ENCODE data around the gene MEGF6.

MEGF6 gene

DNA sequence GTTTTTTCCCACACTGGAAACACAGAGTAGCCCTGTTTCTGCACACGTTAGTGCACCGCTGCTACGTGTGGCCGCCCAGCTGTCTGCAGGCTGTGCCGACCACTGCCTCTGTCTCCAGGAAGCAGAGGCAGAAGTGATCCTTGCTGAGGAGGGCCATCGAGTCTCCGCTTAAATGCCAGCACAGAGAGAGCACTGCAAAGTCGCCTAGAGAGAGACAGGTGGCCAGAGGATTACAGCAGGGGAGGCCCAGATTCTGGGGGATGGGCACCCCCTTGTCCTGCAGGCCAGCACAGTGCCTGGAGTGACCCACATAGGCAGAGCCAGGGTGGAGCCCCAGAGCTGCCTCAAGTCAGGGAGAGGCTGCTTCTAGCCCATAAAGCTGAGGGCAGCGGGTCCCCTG, 19.6 kb upstream of the MEGF6 start:
- TF ChIP-seq CTCF (IDR thresholded peaks at IDR 0.05; ENCODE audit: insufficient read depth, low read length, missing control alignments): no peak
- POLR2A ChIA-PET: no interaction called here
- no peak for DNase-seq (ENCODE audit: low read depth, low spot score)
- CTCF ChIA-PET: interaction anchor here (1.0 to 7.0 kb wide), 3 partner anchors 11 to 140 kb away, joined by 3 to 43 read pairs (median 5); no protein-coding TSS in a partner anchor
- H3K4me3 ChIP-seq (ENCODE audit: low read depth, low read length): no peak overlapping the region

DNA sequence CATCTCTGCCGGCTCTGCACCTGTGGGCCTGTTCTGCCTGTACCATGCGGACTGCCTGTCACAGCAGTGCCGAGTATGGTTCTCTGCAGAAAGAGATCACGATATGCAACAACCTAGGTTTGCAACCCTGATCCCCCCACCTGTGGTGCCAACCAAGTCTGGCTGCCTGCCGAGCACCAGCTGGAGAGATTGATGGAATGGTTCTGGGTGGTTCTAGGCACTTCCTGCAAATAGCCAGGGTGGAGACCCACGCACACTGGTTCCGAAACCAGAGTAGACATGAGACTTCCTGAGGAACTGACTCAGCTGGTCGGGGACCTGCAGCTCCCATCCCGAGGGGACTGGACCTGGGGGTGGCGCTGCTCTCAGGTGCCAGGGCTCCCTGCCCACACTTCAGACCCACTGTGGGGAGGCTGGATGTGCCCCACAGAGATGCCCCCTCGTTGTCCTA, 18.9 kb upstream of the MEGF6 start:
- ChIA-PET POLR2A (interaction anchor here (1.0 kb wide), 1 partner anchor 19 kb away, joined by 3 read pairs; no protein-coding TSS in a partner anchor), CTCF (interaction anchor here (1.0 to 7.0 kb wide), 6 partner anchors 10 to 177 kb away, joined by 3 to 43 read pairs (median 4); partner anchors contain the start of gene WRAP73)
- no peak overlapping the region for H3K4me3 ChIP-seq (ENCODE audit: low read depth, low read length)
- DNase-seq (ENCODE audit: low read depth, low spot score): no peak
- no peak for TF ChIP-seq CTCF (IDR thresholded peaks at IDR 0.05; ENCODE audit: insufficient read depth, low read length, missing control alignments)

DNA sequence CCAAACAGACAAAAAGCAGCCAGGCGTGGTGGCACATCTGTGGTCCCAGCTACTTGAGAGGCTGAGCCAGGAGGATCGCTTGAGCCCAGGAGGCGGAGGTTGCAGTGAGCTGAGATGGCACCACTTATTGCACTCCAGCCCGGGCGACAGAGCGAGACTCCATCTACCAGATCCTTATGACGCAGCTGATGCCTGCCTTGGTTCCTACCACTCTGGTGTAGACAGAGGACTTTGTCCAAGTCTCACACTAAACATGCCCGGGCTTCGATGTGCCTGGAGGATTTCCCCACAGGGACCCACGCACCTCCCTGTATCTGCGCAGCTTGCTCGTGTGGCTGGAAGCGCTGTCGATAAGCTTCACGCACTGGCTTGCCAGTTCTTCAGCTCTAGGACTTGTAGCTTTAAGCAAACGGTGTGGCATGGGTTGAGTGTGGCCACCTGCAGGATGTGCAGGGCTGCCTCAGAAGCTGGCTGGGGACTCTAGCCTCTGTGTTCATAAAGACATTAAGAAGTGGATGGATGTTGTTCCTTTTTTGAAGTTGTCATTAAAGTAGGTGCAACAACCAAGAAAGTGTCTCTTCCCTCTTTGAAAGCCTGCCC, 18.4 kb upstream of the MEGF6 start:
- ChIA-PET CTCF (interaction anchor here (1.0 to 7.0 kb wide), 7 partner anchors 10 to 177 kb away, joined by 3 to 43 read pairs (median 4); partner anchors contain the start of gene WRAP73), POLR2A (interaction anchor here (1.0 kb wide), 1 partner anchor 20 kb away, joined by 3 read pairs; no protein-coding TSS in a partner anchor)
- no peak for TF ChIP-seq CTCF (IDR thresholded peaks at IDR 0.05; ENCODE audit: insufficient read depth, low read length, missing control alignments)
- DNase-seq (ENCODE audit: low read depth, low spot score): no peak
- H3K4me3 ChIP-seq (ENCODE audit: low read depth, low read length): no peak overlapping the region

DNA sequence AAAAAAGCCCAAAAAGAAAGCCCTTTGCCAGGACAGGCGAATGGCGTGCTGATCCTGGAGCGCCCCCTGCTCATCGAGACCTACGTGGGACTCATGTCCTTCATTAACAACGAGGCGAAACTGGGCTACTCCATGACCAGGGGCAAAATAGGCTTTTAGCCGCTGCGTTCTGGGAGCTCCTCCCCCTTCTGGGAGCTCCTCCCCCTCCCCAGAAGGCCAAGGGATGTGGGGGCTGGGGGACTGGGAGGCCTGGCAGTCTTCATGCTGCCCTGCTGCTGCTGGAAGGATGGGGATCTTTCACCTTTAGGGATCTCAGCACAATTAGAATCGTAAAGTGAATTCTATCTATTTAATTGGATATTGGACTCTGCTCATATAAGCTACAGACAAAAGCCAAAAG, 17.1 kb upstream of the MEGF6 start:
- ChIA-PET CTCF (interaction anchor here (0.8 to 7.0 kb wide), 7 partner anchors 9 to 175 kb away, joined by 3 to 43 read pairs (median 4); partner anchors contain the start of gene WRAP73), POLR2A (no interaction called here)
- DNase-seq (ENCODE audit: low read depth, low spot score): no peak
- no peak for TF ChIP-seq CTCF (IDR thresholded peaks at IDR 0.05; ENCODE audit: insufficient read depth, low read length, missing control alignments)
- H3K4me3 ChIP-seq (ENCODE audit: low read depth, low read length): no peak overlapping the region

DNA sequence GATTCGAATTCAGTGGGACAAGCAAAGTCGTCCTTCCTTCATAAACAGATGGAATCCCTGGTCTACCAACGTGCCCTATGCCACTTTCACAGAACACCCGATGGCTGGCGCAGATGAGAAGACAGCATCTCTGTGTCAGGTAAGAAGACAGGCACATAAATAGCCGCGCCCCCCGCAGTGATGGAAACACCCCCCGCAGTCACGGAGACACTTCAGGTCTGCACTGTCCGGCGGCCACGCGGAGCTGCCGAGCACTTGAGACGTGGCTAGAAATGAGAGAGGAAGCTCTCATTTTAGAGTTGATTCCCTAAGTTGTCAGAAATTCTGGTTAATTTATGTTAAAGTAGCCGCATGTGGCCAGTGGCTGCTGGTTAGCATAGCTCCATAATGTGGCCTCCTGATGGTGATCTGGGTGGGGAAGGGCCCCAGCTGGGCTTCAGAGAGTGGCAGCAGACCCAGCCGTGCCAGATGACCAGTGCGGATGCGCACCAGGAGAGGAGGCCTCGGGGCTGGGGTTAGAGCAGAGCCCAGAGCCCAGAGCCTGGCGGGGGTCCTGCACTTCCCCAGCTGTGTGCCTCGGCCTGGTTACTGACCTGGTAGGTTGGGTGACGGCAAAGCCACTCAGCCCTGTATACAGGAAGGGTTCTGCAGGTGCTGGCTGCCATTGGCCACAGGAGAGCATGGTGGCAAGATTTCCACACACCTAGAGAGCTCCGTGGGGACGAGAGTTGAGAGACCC, 16.4 kb upstream of the MEGF6 start:
- no peak overlapping the region for H3K4me3 ChIP-seq (ENCODE audit: low read depth, low read length)
- ChIA-PET CTCF (interaction anchor here (1.0 to 7.0 kb wide), 4 partner anchors 8 to 175 kb away, joined by 3 to 43 read pairs (median 6); partner anchors contain the start of gene WRAP73), POLR2A (no interaction called here)
- DNase-seq (ENCODE audit: low read depth, low spot score): no peak
- no peak for TF ChIP-seq CTCF (IDR thresholded peaks at IDR 0.05; ENCODE audit: insufficient read depth, low read length, missing control alignments)

DNA sequence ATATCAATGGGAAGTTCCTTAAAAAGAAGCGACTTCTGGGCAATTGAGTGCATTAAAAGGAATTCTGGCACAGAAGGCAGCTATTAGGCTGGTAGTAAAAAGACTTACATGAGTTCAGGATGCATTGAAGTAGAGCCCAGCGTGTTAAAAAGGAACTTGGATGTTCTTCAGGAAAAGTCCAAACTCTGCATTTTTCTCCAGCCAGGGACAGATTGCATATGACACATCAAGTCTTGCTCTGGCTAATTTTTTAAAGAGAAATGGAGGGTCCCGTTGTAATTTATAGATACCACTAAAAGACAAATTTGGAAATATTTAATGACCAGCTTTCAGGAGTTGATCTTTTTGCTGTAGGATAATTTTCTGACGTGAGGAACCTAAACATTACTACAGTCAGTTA, 14.7 kb upstream of the MEGF6 start:
- no peak for DNase-seq (ENCODE audit: low read depth, low spot score)
- no peak for TF ChIP-seq CTCF (IDR thresholded peaks at IDR 0.05; ENCODE audit: insufficient read depth, low read length, missing control alignments)
- peak overlapping the region; percentile 68; the same call in 1 of the 2 replicates for H3K4me3 ChIP-seq (ENCODE audit: low read depth, low read length)
- ChIA-PET CTCF (interaction anchor here (0.6 to 2.3 kb wide), 3 partner anchors 135 to 218 kb away, joined by 3 to 8 read pairs (median 5); no protein-coding TSS in a partner anchor), POLR2A (no interaction called here)

Data from AG04449 (cell line).